ENCODE measurements around the gene NAV3. TPM values are rescaled to one million over a fixed set of nuclear protein-coding genes. Genes with fewer than 3 reads are reported as not detected.

Gene NAV3
- total RNA-seq, 1 donor from 2014 or later: 16.2 TPM

DNA sequence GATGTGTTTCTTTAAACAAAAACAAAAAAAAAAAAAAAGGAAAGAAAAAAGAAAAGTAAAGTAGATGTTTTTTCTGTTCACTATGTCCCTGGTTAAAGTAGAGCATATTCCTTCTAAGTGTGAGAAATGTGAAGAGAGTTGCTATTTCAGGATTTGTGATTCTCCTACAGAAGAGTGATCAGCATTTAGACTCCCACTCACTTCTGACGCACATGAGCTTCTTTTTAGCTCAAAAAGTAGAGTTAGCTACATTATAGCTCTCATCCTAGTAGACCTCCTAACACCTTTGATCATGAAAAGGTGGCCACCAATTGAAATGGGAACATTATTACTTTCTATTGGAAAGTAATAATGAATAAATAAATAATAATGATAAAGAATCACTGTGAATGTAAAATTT, 368.2 kb downstream of the NAV3 start:
- no peak overlapping the region for H3K4me3 ChIP-seq
- no peaks in the 10 kb centered on the region for H3K36me3 ChIP-seq
- intact Hi-C loops (cut with DNase I): no loop called here
- no peaks in the 10 kb centered on the region for H3K9me3 ChIP-seq
- no peaks in the 10 kb centered on the region for H3K4me1 ChIP-seq
- H3K27me3 ChIP-seq: no peaks in the 10 kb centered on the region
- no peak for DNase-seq (ENCODE audit: extremely low spot score in 2 of 2)
- no peak overlapping the region for H3K27ac ChIP-seq
- no peak for TF ChIP-seq POLR2AphosphoS5 (IDR thresholded peaks at IDR 0.05; ENCODE audit: insufficient read depth in 1 of 2, low read depth in 1 of 2)

DNA sequence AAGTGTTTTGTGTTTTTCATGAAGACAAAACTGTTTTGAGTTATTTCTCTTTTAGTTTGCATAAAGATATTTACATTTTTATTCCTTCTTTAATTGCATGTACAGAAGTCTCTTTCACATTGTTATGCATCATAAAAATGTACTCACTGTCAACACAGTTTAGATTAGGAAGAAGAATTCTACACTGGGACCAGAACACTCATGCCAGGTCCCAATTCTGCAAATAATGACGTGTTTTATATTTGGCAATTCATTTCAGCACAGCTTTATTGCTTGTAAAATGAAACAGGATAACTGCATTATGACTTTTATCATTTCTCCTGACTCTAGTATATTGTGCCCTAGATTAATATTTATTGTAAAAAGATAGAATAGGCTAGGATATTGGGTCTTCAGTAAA, 369.2 kb downstream of the NAV3 start:
- intact Hi-C loops (cut with DNase I): no loop called here
- H3K4me3 ChIP-seq: no peak overlapping the region
- no peaks in the 10 kb centered on the region for H3K36me3 ChIP-seq
- H3K4me1 ChIP-seq: no peaks in the 10 kb centered on the region
- H3K9me3 ChIP-seq: no peaks in the 10 kb centered on the region
- H3K27me3 ChIP-seq: no peaks in the 10 kb centered on the region
- TF ChIP-seq POLR2AphosphoS5 (IDR thresholded peaks at IDR 0.05; ENCODE audit: insufficient read depth in 1 of 2, low read depth in 1 of 2): no peak
- TF ChIP-seq, protein P1, sequence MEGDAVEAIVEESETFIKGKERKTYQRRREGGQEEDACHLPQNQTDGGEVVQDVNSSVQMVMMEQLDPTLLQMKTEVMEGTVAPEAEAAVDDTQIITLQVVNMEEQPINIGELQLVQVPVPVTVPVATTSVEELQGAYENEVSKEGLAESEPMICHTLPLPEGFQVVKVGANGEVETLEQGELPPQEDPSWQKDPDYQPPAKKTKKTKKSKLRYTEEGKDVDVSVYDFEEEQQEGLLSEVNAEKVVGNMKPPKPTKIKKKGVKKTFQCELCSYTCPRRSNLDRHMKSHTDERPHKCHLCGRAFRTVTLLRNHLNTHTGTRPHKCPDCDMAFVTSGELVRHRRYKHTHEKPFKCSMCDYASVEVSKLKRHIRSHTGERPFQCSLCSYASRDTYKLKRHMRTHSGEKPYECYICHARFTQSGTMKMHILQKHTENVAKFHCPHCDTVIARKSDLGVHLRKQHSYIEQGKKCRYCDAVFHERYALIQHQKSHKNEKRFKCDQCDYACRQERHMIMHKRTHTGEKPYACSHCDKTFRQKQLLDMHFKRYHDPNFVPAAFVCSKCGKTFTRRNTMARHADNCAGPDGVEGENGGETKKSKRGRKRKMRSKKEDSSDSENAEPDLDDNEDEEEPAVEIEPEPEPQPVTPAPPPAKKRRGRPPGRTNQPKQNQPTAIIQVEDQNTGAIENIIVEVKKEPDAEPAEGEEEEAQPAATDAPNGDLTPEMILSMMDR (IDR thresholded peaks at IDR 0.05): no peak
- TF ChIP-seq POLR2A (IDR thresholded peaks at IDR 0.05): no peak
- no peak for DNase-seq (ENCODE audit: extremely low spot score in 2 of 2)
- H3K27ac ChIP-seq: no peak overlapping the region

DNA sequence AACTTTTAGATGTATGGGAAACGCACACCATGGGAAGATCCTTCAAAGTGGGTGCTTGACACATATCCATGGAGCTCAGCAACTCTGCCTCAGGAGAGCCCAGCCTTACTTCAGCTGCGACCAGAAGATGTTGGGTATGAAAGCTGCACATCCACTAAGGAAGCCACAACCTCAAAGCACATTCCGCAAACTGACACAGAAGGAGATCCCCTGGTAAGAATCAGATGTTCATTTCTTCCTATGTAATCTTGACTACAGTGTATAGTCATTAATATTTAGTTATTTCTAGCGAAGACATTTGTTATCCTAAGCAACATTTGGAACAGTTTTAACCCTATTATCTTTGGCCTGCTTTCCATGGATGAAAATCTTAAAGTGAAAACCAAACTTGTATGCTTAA, 374.2 kb downstream of the NAV3 start:
- intact Hi-C loops (cut with DNase I): no loop called here
- H3K36me3 ChIP-seq: no peaks in the 10 kb centered on the region
- H3K4me3 ChIP-seq: no peak overlapping the region
- no peak overlapping the region for H3K27ac ChIP-seq
- H3K27me3 ChIP-seq: no peaks in the 10 kb centered on the region
- no peak for DNase-seq (ENCODE audit: extremely low spot score in 2 of 2)
- H3K9me3 ChIP-seq: no peaks in the 10 kb centered on the region
- H3K4me1 ChIP-seq: no peaks in the 10 kb centered on the region
- TF ChIP-seq, protein P1 (IDR thresholded peaks at IDR 0.05): no peak
- no peak for TF ChIP-seq POLR2AphosphoS5 (IDR thresholded peaks at IDR 0.05; ENCODE audit: insufficient read depth in 1 of 2, low read depth in 1 of 2)
- TF ChIP-seq POLR2A (IDR thresholded peaks at IDR 0.05): no peak

DNA sequence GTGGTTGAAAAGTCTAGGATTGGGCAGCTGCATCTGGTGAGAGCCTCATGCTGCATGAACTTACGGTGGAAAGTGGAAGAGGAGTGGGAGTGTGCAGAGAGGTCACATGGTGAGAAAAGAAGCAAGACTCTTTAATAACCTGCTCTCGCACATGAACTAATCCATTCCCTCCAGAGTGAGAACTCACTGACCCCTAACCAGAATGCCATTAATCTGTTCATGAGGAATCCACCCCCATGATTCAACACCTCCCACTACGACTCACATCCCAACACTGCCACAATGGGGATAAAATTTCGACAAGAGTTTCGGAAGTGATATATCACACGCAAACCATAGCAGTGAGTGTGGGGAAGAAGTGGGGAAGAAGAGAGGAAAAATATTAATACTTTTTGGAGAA, 377.4 kb downstream of the NAV3 start:
- TF ChIP-seq POLR2AphosphoS5 (IDR thresholded peaks at IDR 0.05; ENCODE audit: insufficient read depth in 1 of 2, low read depth in 1 of 2): no peak
- Histone ChIP-seq H3K4me1 (no peaks in the 10 kb centered on the region), H3K9me3 (no peaks in the 10 kb centered on the region), H3K27ac (no peak overlapping the region), H3K4me3 (no peak overlapping the region), H3K36me3 (no peaks in the 10 kb centered on the region), H3K27me3 (no peaks in the 10 kb centered on the region)
- intact Hi-C loops (cut with DNase I): no loop called here
- DNase-seq (ENCODE audit: extremely low spot score in 2 of 2): no peak

DNA sequence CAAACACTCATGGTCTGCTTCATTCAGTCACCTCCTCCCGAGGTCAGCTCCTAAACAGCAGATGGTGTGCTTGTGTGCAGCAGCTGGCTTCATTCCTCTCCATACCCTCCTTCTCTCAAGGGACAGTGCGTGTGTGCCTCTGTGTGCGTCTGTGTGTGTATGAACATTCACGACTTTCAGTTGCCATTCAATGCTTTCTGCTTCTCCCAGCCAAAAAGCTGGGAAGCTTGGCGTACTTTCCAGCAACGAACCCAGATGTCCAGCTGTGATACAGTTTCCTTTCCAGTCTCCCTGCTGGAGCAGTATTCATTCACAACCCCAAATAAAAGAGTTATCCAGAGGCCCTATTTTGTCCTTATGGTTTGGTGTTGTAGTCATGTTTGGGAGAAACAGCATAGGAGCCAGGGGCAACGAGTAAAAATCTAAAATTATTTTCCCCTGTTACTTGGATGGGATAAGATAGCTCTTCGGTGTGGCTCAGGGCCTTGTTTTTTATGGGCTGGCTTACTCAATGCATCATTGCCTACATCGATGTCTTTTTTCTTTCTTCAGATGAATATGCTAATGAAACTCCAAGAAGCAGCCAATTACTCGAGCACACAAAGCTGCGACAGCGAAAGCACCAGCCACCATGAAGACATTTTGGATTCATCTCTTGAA, 379.3 kb downstream of the NAV3 start:
- no peaks in the 10 kb centered on the region for H3K27me3 ChIP-seq
- H3K36me3 ChIP-seq: no peaks in the 10 kb centered on the region
- intact Hi-C loops (cut with DNase I): no loop called here
- no peak overlapping the region for H3K4me3 ChIP-seq
- peak overlapping the region; percentile 77 for H3K27ac ChIP-seq
- DNase-seq (ENCODE audit: extremely low spot score in 2 of 2): no peak
- no peak for TF ChIP-seq POLR2AphosphoS5 (IDR thresholded peaks at IDR 0.05; ENCODE audit: insufficient read depth in 1 of 2, low read depth in 1 of 2)
- no peak for TF ChIP-seq POLR2A (IDR thresholded peaks at IDR 0.05)
- H3K9me3 ChIP-seq: no peaks in the 10 kb centered on the region
- H3K4me1 ChIP-seq: no peaks in the 10 kb centered on the region

DNA sequence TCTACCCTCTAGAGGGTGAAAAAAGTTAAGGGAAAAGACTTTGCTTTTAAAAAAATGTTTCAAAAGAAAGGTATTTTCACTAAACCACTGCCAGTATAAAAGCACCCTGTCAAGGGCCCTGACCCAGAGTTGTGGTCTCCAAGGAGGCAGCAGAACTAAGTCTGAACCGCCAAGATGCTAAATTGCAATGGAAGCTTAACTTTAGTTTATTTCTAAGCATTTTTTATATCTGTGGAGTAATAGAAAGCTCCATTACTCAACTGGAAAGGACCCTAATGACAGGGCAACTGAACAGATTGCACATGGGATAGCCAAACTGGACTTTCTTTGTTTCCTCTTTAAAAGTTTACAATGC, 379.8 kb downstream of the NAV3 start:
- Histone ChIP-seq H3K4me3 (no peak overlapping the region), H3K9me3 (no peaks in the 10 kb centered on the region), H3K27me3 (no peaks in the 10 kb centered on the region), H3K36me3 (no peaks in the 10 kb centered on the region), H3K27ac (peak overlapping the region; percentile 77), H3K4me1 (no peaks in the 10 kb centered on the region)
- no peak for DNase-seq (ENCODE audit: extremely low spot score in 2 of 2)
- intact Hi-C loops (cut with DNase I): no loop called here
- TF ChIP-seq, protein P1 (IDR thresholded peaks at IDR 0.05): no peak
- TF ChIP-seq POLR2AphosphoS5 (IDR thresholded peaks at IDR 0.05; ENCODE audit: insufficient read depth in 1 of 2, low read depth in 1 of 2) (no peak), POLR2A (IDR thresholded peaks at IDR 0.05) (no peak)
